M059J (cell line): ENCODE data around the gene RDH16. TPM values are rescaled to one million over a fixed set of nuclear protein-coding genes. Genes with fewer than 3 reads are reported as not detected.
"Not testable (repeated sequence)": the region's sequence is repeated elsewhere in the genome, so short reads cannot be mapped to it uniquely, and the experiment has no call there.

Experiments
- DNase-seq: peaks from one replicate; pipeline ENCODE4 v3.0.0-alpha.2; 2012; ENCODE audit warnings: low read depth
- total RNA-seq: library from RNA; depleted of rRNA; stranded (reverse); fragments of >200 nt; shearing (Covaris generic); gene quantifications from 2 replicates; pipeline ENCODE4 v1.2.3, GENCODE V29; 2014

Gene RDH16
- total RNA-seq, 1 experiment from 2014 or later = not detected

GRCh38 chr12:56954057-56954957 lies 3.1 kb downstream of the RDH16 start:
- no peak for DNase-seq

GRCh38 chr12:56953314-56953713 lies 4.1 kb downstream of the RDH16 start:
- no peak for DNase-seq

GRCh38 chr12:56951582-56952339 lies 5.6 kb downstream of the RDH16 start:
- DNase-seq = no peak

- DNase-seq = no peak
Observed at GRCh38 chr12:56948881-56949280, 8.5 kb downstream of the RDH16 start.

GRCh38 chr12:56948457-56948777 lies 9.0 kb downstream of the RDH16 start:
- DNase-seq = no peak

- DNase-seq = peak; percentile 20
Observed at GRCh38 chr12:56947633-56948456, 9.6 kb downstream of the RDH16 start.

- DNase-seq = no peak
Observed at GRCh38 chr12:56943878-56944277, 13.5 kb downstream of the RDH16 start.

- not testable (repeated sequence) for DNase-seq
Observed at GRCh38 chr12:56943374-56943773, 14.0 kb downstream of the RDH16 start.

GRCh38 chr12:56941299-56942017 lies 15.9 kb downstream of the RDH16 start:
- peak; percentile 80 for DNase-seq

- not testable (repeated sequence) for DNase-seq
Observed at GRCh38 chr12:56940942-56941298, 16.5 kb downstream of the RDH16 start.

GRCh38 chr12:56935752-56936151 lies 21.7 kb downstream of the RDH16 start:
- no peak for DNase-seq

- DNase-seq = no peak
Observed at GRCh38 chr12:56935157-56935556, 22.3 kb downstream of the RDH16 start.

- DNase-seq = no peak
Observed at GRCh38 chr12:56933826-56934625, 23.4 kb downstream of the RDH16 start, which contains the start of gene SDR9C7. Gene SDR9C7 (minus strand): TSS chr12:56934408. CDS start chr12:56934261, 147 bp downstream.

GRCh38 chr12:56932867-56933266 lies 24.5 kb downstream of the RDH16 start:
- no peak for DNase-seq

- DNase-seq = no peak
Observed at GRCh38 chr12:56932146-56932545, 25.3 kb downstream of the RDH16 start.

- DNase-seq = peak; percentile 49
Observed at GRCh38 chr12:56931474-56931978, 25.9 kb downstream of the RDH16 start.

GRCh38 chr12:56930241-56930640 lies 27.2 kb downstream of the RDH16 start:
- DNase-seq = no peak

- DNase-seq = no peak
Observed at GRCh38 chr12:56929780-56930179, 27.6 kb downstream of the RDH16 start.

- DNase-seq = no peak
Observed at GRCh38 chr12:56928262-56928661, 29.1 kb downstream of the RDH16 start.

- DNase-seq = no peak
Observed at GRCh38 chr12:56927281-56927680, 30.1 kb downstream of the RDH16 start.
